Measurements from ENCODE around the gene RFPL4A.

The RFPL4A gene

GRCh38 chr19:55809381-55810058 is 50.6 kb downstream of the RFPL4A start:
- DNase-seq, result no peak

GRCh38 chr19:55811340-55811739 is 52.4 kb downstream of the RFPL4A start:
- DNase-seq, result no peak

DNA sequence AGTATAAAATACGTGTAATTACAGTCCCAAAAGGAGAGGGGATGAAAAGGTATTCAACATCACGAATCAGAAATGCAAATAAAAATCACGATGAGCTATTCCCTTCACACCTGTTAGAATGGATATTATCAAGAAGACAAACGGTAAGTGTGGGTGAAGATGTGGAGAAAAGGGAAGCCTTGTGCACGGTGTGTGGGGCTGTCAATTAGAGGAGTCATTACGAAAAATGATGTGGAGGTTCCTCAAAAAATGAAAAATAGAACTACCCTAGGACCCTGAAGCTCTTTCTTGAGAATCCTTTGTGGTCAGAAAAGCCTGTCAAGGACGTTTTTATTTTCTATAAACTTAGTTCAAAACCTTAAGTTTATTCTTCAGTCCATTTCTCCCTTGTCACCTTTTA is 53.6 kb downstream of the RFPL4A start:
- DNase-seq, result no peak
